CD4-positive, alpha-beta T cell treated with Interleukin-6 for 4 hours (primary cell): ENCODE data around the gene TOX4.

Experiments
- DNase-seq: peaks from one replicate; pipeline ENCODE4 v3.0.0-alpha.2; 2020; ENCODE audit warnings: mixed read lengths

Gene TOX4

GRCh38 chr14:21503376-21503775, 26.4 kb downstream of the TOX4 start:
- no peak for DNase-seq

GRCh38 chr14:21505012-21505553, 28.1 kb downstream of the TOX4 start:
- no peak for DNase-seq

- DNase-seq: no peak
Measured at GRCh38 chr14:21506557-21506956, 29.6 kb downstream of the TOX4 start.

- no peak for DNase-seq
Measured at GRCh38 chr14:21509432-21510143, 32.6 kb downstream of the TOX4 start.

- peak; percentile 93 for DNase-seq
Measured at GRCh38 chr14:21510735-21511657, 34.0 kb downstream of the TOX4 start, which contains the start of gene METTL3. Gene METTL3 (minus strand): TSS chr14:21511340. CDS start chr14:21511223, 117 bp downstream.

- DNase-seq: no peak
Measured at GRCh38 chr14:21514341-21514740, 37.3 kb downstream of the TOX4 start.

GRCh38 chr14:21518725-21519124, 41.7 kb downstream of the TOX4 start:
- DNase-seq: no peak

GRCh38 chr14:21520767-21521166, 43.8 kb downstream of the TOX4 start:
- no peak for DNase-seq

- no peak for DNase-seq
Measured at GRCh38 chr14:21521501-21521900, 44.5 kb downstream of the TOX4 start.

GRCh38 chr14:21523203-21523602, 46.2 kb downstream of the TOX4 start:
- DNase-seq: no peak

- no peak for DNase-seq
Measured at GRCh38 chr14:21524575-21525490, 47.8 kb downstream of the TOX4 start.

- DNase-seq: peak; percentile 8
Measured at GRCh38 chr14:21525571-21525961, 48.6 kb downstream of the TOX4 start.

- peak; percentile 86 for DNase-seq
Measured at GRCh38 chr14:21525962-21526671, 49.1 kb downstream of the TOX4 start, which contains the start of gene SALL2. Gene SALL2 (minus strand): TSS chr14:21526346. CDS start chr14:21526127, 219 bp downstream.

GRCh38 chr14:21526672-21527317, 49.8 kb downstream of the TOX4 start:
- DNase-seq: no peak

GRCh38 chr14:21527318-21527679, 50.3 kb downstream of the TOX4 start:
- no peak for DNase-seq

- no peak for DNase-seq
Measured at GRCh38 chr14:21528381-21529348, 51.7 kb downstream of the TOX4 start.

- no peak for DNase-seq
Measured at GRCh38 chr14:21529515-21529914, 52.5 kb downstream of the TOX4 start.

GRCh38 chr14:21533294-21533693, 56.3 kb downstream of the TOX4 start:
- no peak for DNase-seq

- no peak for DNase-seq
Measured at GRCh38 chr14:21534576-21534975, 57.6 kb downstream of the TOX4 start.
